Tibial nerve (tissue), 4 donors: ENCODE results near the gene BLVRB. TPM values are rescaled to one million over a fixed set of nuclear protein-coding genes. Genes with fewer than 3 reads are reported as not detected.
A peak's percentile ranks its signal among the peaks of the same experiment; 100 is the strongest.

Experiments used
- DNase-seq, 2 donors: peaks; one replicate each; pipeline ENCODE4 v3.0.0-alpha.2; 2019; ENCODE audit warnings: low spot score in 2 of 2
- H3K27ac ChIP-seq, 4 donors: fragments of 200-600 bp; sonication (generic) in 3 of 4; one replicate each; pipeline ENCODE4 v1.5.1; 2017 to 2019; ENCODE audit warnings: mild to moderate bottlenecking in 1 of 4
- H3K27me3 ChIP-seq, 2 donors: fragments of 200-600 bp; sonication (generic) in 1 of 2; one replicate each; pipeline versions ENCODE4 v1.5.1 to v1.6.0; 2017 to 2019
- H3K36me3 ChIP-seq, 3 donors: fragments of 200-600 bp; sonication (generic); one replicate each; pipeline ENCODE4 v1.5.1; 2018 to 2019
- H3K4me1 ChIP-seq, 4 donors: fragments of 200-600 bp; sonication (generic) in 3 of 4; one replicate each; pipeline ENCODE4 v1.5.1; 2017 to 2019
- H3K4me3 ChIP-seq, 4 donors: fragments of 200-600 bp; sonication (generic) in 3 of 4; one replicate each; pipeline ENCODE4 v1.5.1; 2017 to 2019; ENCODE audit warnings: mild to moderate bottlenecking in 1 of 4, moderate library complexity in 1 of 4
- H3K9me3 ChIP-seq, 4 donors: fragments of 200-600 bp; sonication (generic) in 3 of 4; one replicate each; pipeline ENCODE4 v1.5.1; 2017 to 2019
- EP300 ChIP-seq, 2 donors: sonication (generic); formaldehyde crosslinking; IDR thresholded peaks; one replicate each; pipeline ENCODE4 v1.6.1; 2017; ENCODE audit warnings: antibody characterized with exemption in 2 of 2, mild to moderate bottlenecking in 1 of 2
- POLR2A ChIP-seq, 2 donors: fragments of 450-650 bp; IDR thresholded peaks; one replicate each; pipeline ENCODE4 v1.6.1; 2017; ENCODE audit warnings: antibody characterized with exemption in 2 of 2, mild to moderate bottlenecking in 2 of 2, moderate library complexity in 2 of 2
- WGBS, 2 donors: methylation state at CpG; one replicate each; pipeline ENCODE4 v1.1.5; 2018; 5-methylcytosine and 5-hydroxymethylcytosine counted together
- total RNA-seq, 4 donors: library from RNA; depleted of rRNA; stranded (reverse); fragments of >200 nt; gene quantifications; one replicate each; pipeline ENCODE4 v1.1.0, GENCODE V29; 2016
- TF ChIP-seq, protein P1 (sequence below), 5 experiments: fragments of 200-600 bp in 3 of 5; fragments of 450-650 bp in 2 of 5; sonication (generic) in 3 of 5; IDR thresholded peaks; one replicate each; pipeline ENCODE4 v1.5.1; 2016 to 2019; ENCODE audit warnings: antibody characterized with exemption in 5 of 5, mild to moderate bottlenecking in 3 of 5, moderate library complexity in 2 of 5

BLVRB gene
- total RNA-seq, 4 donors from 2014 or later: 219 to 299 (median 244) TPM

- Histone ChIP-seq H3K36me3 (peaks cover 0 to 54% (median 0%) of the 10 kb centered on the region in 3 donors), H3K27me3 (no peaks in the 10 kb centered on the region)
These were observed 20.7 kb downstream of the BLVRB start for GRCh38 chr19:40444825-40445312.

GRCh38 chr19:40444000-40444824, 21.3 kb downstream of the BLVRB start, which contains the start of gene SERTAD3:
Gene SERTAD3, minus strand, starts transcription at chr19:40444335. Its CDS starts 2,255 bp downstream, at chr19:40442080.
- no peaks in the 10 kb centered on the region for H3K27me3 ChIP-seq
- H3K9me3 ChIP-seq: no peaks in the 10 kb centered on the region
- H3K27ac ChIP-seq: peak within 1 kb of the TSS; percentile 99 to 100 (median 99)
- peaks cover 0 to 34% (median 9%) of the 10 kb centered on the region in 4 donors for H3K4me1 ChIP-seq
- peak; percentile 77 to 97 for TF ChIP-seq EP300 (IDR thresholded peaks at IDR 0.05)
- peak; percentile 97 to 99 for TF ChIP-seq POLR2A (IDR thresholded peaks at IDR 0.05)
- TF ChIP-seq, protein P1, sequence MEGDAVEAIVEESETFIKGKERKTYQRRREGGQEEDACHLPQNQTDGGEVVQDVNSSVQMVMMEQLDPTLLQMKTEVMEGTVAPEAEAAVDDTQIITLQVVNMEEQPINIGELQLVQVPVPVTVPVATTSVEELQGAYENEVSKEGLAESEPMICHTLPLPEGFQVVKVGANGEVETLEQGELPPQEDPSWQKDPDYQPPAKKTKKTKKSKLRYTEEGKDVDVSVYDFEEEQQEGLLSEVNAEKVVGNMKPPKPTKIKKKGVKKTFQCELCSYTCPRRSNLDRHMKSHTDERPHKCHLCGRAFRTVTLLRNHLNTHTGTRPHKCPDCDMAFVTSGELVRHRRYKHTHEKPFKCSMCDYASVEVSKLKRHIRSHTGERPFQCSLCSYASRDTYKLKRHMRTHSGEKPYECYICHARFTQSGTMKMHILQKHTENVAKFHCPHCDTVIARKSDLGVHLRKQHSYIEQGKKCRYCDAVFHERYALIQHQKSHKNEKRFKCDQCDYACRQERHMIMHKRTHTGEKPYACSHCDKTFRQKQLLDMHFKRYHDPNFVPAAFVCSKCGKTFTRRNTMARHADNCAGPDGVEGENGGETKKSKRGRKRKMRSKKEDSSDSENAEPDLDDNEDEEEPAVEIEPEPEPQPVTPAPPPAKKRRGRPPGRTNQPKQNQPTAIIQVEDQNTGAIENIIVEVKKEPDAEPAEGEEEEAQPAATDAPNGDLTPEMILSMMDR (IDR thresholded peaks at IDR 0.05): peak in 1 of 5 experiments; percentile 44
- DNase-seq: peak; percentile 97 to 98
- 0 to 2% methylated on average over 26 to 49 of the region's 72 CpGs for WGBS, 2 donors
- peak within 1 kb of the TSS; percentile 59 to 97 (median 88) for H3K4me3 ChIP-seq
- peaks cover 0 to 47% (median 0%) of the 10 kb centered on the region in 3 donors for H3K36me3 ChIP-seq

More at GRCh38 chr19:40444825-40445312, 20.7 kb downstream of the BLVRB start:
- 17 to 19% methylated on average over 17 to 18 of the region's 18 CpGs for WGBS, 2 donors
- Histone ChIP-seq H3K4me1 (peaks cover 0 to 34% (median 9%) of the 10 kb centered on the region in 4 donors), H3K27ac (peak overlapping the region; percentile 99 to 100 (median 99)), H3K9me3 (no peaks in the 10 kb centered on the region), H3K4me3 (peak overlapping the region; percentile 59 to 97 (median 88))
- TF ChIP-seq, protein P1 (IDR thresholded peaks at IDR 0.05): peak in 2 of 5 experiments; percentile 7 to 11
- no peak for TF ChIP-seq EP300 (IDR thresholded peaks at IDR 0.05)
- TF ChIP-seq POLR2A (IDR thresholded peaks at IDR 0.05): no peak
- DNase-seq: no peak

GRCh38 chr19:40443131-40443999, 22.2 kb downstream of the BLVRB start:
- peak; percentile 93 to 100 for TF ChIP-seq EP300 (IDR thresholded peaks at IDR 0.05)
- peak; percentile 76 to 89 for TF ChIP-seq POLR2A (IDR thresholded peaks at IDR 0.05)
- TF ChIP-seq, protein P1 (IDR thresholded peaks at IDR 0.05): peak in 1 of 5 experiments; percentile 52
- Histone ChIP-seq H3K27me3 (no peaks in the 10 kb centered on the region), H3K4me1 (peaks cover 0 to 34% (median 9%) of the 10 kb centered on the region in 4 donors), H3K27ac (peak overlapping the region; percentile 99 to 100 (median 99)), H3K36me3 (peaks cover 0 to 39% (median 0%) of the 10 kb centered on the region in 3 donors), H3K4me3 (peak overlapping the region; percentile 59 to 97 (median 88)), H3K9me3 (no peaks in the 10 kb centered on the region)
- DNase-seq: peak; percentile 100
- 0 to 1% methylated on average over 43 to 52 of the region's 52 CpGs for WGBS, 2 donors

- no peaks in the 10 kb centered on the region for H3K27me3 ChIP-seq
- no peaks in the 10 kb centered on the region for H3K9me3 ChIP-seq
- TF ChIP-seq EP300 (IDR thresholded peaks at IDR 0.05): no peak
- TF ChIP-seq, protein P1 (IDR thresholded peaks at IDR 0.05): no peak
- no peak for TF ChIP-seq POLR2A (IDR thresholded peaks at IDR 0.05)
- 9 to 13% methylated on average over 22 of the region's 22 CpGs for WGBS, 2 donors
- H3K4me1 ChIP-seq: peaks cover 0 to 34% (median 9%) of the 10 kb centered on the region in 4 donors
- peak overlapping the region; percentile 10 to 97 (median 88) for H3K4me3 ChIP-seq
- no peak for DNase-seq
- peak overlapping the region; percentile 88 to 100 (median 99) for H3K27ac ChIP-seq
- peaks cover 0 to 30% (median 0%) of the 10 kb centered on the region in 3 donors for H3K36me3 ChIP-seq
These were observed 23.0 kb downstream of the BLVRB start for GRCh38 chr19:40442328-40443130.
